Hepatocyte (in vitro differentiated cells): ENCODE results near the gene SKIC2.
"Not testable (repeated sequence)": the region's sequence is repeated elsewhere in the genome, so short reads cannot be mapped to it uniquely, and the experiment has no call there.

Experiments
- EZH2 ChIP-seq: fragments of 200-600 bp; sonication (generic); IDR thresholded peaks from 2 replicates; pipeline ENCODE4 v1.6.1; 2016; ENCODE audit warnings: antibody characterized with exemption, mild to moderate bottlenecking, borderline replicate concordance
- EZH2phosphoT487 ChIP-seq: fragments of 200-600 bp; sonication (generic); IDR thresholded peaks from one replicate; pipeline ENCODE4 v1.6.1; 2018; ENCODE audit warnings: antibody characterized with exemption, mild to moderate bottlenecking, low read depth, moderate library complexity; ENCODE audit not compliant: unreplicated experiment, severe bottlenecking
- TF ChIP-seq, protein P1 (sequence below): fragments of 200-600 bp; sonication (generic); IDR thresholded peaks from 2 replicates; pipeline ENCODE4 v1.5.1; 2016; ENCODE audit warnings: antibody characterized with exemption, mild to moderate bottlenecking; ENCODE audit not compliant: poor library complexity

DNA sequence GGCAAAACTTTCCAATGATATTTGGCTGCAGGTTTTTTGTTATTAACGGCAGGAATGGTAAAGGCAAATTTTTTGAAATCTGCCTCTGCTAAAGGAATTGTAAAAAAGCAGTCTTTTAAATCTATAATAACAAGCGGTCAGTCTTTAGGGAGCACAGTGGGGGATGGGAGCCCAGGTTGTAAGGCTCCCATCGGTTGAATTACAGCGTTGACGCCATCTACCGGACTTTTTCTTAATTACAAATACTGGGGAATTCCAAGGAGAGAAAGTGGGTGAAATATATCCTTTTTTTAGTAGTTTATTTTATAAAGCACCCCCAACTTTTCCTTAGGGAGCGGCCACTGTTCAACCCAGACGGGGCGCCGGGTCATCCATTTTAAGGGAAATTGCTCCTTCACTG lies 30.4 kb downstream of the SKIC2 start:
- TF ChIP-seq EZH2, EZH2phosphoT487: not testable (repeated sequence)
- TF ChIP-seq, protein P1, sequence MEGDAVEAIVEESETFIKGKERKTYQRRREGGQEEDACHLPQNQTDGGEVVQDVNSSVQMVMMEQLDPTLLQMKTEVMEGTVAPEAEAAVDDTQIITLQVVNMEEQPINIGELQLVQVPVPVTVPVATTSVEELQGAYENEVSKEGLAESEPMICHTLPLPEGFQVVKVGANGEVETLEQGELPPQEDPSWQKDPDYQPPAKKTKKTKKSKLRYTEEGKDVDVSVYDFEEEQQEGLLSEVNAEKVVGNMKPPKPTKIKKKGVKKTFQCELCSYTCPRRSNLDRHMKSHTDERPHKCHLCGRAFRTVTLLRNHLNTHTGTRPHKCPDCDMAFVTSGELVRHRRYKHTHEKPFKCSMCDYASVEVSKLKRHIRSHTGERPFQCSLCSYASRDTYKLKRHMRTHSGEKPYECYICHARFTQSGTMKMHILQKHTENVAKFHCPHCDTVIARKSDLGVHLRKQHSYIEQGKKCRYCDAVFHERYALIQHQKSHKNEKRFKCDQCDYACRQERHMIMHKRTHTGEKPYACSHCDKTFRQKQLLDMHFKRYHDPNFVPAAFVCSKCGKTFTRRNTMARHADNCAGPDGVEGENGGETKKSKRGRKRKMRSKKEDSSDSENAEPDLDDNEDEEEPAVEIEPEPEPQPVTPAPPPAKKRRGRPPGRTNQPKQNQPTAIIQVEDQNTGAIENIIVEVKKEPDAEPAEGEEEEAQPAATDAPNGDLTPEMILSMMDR, result not testable (repeated sequence)
